Left renal cortex interstitium (tissue), 4 donors: ENCODE data around the gene APOBEC3F. TPM values are rescaled to one million over a fixed set of nuclear protein-coding genes. Genes with fewer than 3 reads are reported as not detected.
"Not testable (repeated sequence)": the region's sequence is repeated elsewhere in the genome, so short reads cannot be mapped to it uniquely, and the experiment has no call there.

Experiments used
- DNase-seq, 4 donors: peaks; one replicate each; pipeline ENCODE4 v3.0.0-alpha.2; 2013; ENCODE audit warnings: low read depth in 4 of 4, low spot score in 2 of 4, missing footprints in 1 of 4
- polyA plus RNA-seq, 4 donors: library from polyadenylated mRNA; unstranded; fragments of 120-200 nt; gene quantifications; one replicate each; pipeline ENCODE4 v1.2.1, GENCODE V29; 2013; ENCODE audit not compliant: insufficient read length in 4 of 4

APOBEC3F gene
- polyA plus RNA-seq, 4 donors = 6.8 to 10.4 (median 8.8) TPM

GRCh38 chr22:39068033-39068785 is 27.5 kb downstream of the APOBEC3F start:
- no peak for DNase-seq

GRCh38 chr22:39070186-39070585 is 29.5 kb downstream of the APOBEC3F start:
- DNase-seq = no peak

- not testable (repeated sequence) for DNase-seq
These were observed 31.9 kb downstream of the APOBEC3F start for GRCh38 chr22:39072581-39072981.

GRCh38 chr22:39073981-39074380 is 33.3 kb downstream of the APOBEC3F start:
- no peak for DNase-seq

GRCh38 chr22:39076155-39077025 is 35.7 kb downstream of the APOBEC3F start:
- DNase-seq = not testable (repeated sequence)

GRCh38 chr22:39077026-39077840 is 36.6 kb downstream of the APOBEC3F start, which contains the start of gene APOBEC3G:
Gene APOBEC3G (plus strand): TSS chr22:39077275. CDS start chr22:39077362, 87 bp downstream.
- not testable (repeated sequence) for DNase-seq

GRCh38 chr22:39077912-39078311 is 37.2 kb downstream of the APOBEC3F start:
- not testable (repeated sequence) for DNase-seq

GRCh38 chr22:39078329-39078728 is 37.7 kb downstream of the APOBEC3F start:
- DNase-seq = no peak

- not testable (repeated sequence) for DNase-seq
These were observed 38.5 kb downstream of the APOBEC3F start for GRCh38 chr22:39079054-39079637.

GRCh38 chr22:39080052-39080762 is 39.5 kb downstream of the APOBEC3F start:
- DNase-seq = no peak

- DNase-seq = no peak
These were observed 40.4 kb downstream of the APOBEC3F start for GRCh38 chr22:39081016-39081415.

GRCh38 chr22:39081598-39081997 is 40.9 kb downstream of the APOBEC3F start:
- DNase-seq = no peak

- DNase-seq = no peak
These were observed 42.8 kb downstream of the APOBEC3F start for GRCh38 chr22:39083212-39084165.

- no peak for DNase-seq
These were observed 44.0 kb downstream of the APOBEC3F start for GRCh38 chr22:39084666-39085065.

- no peak for DNase-seq
These were observed 46.4 kb downstream of the APOBEC3F start for GRCh38 chr22:39087098-39087497.

GRCh38 chr22:39087881-39088684 is 47.4 kb downstream of the APOBEC3F start:
- no peak for DNase-seq

GRCh38 chr22:39088685-39089032 is 48.0 kb downstream of the APOBEC3F start:
- DNase-seq = no peak

- DNase-seq = no peak
These were observed 49.3 kb downstream of the APOBEC3F start for GRCh38 chr22:39089928-39090327.
